ENCODE results near the gene TRIM13.
"Not testable (repeated sequence)": the region's sequence is repeated elsewhere in the genome, so short reads cannot be mapped to it uniquely, and the experiment has no call there.

Gene TRIM13

GRCh38 chr13:50060718-50061117 lies 63.9 kb downstream of the TRIM13 start:
- DNase-seq (ENCODE audit: low read depth), result no peak

GRCh38 chr13:50062336-50062735 lies 65.5 kb downstream of the TRIM13 start:
- not testable (repeated sequence) for DNase-seq (ENCODE audit: low read depth)

GRCh38 chr13:50065712-50066111 lies 68.9 kb downstream of the TRIM13 start:
- no peak for DNase-seq (ENCODE audit: low read depth)

Measured in activated T-cell treated with anti-CD3 and anti-CD28 coated beads for 1 hour (primary cell).